ENCODE results near the gene ISG20L2. TPM values are rescaled to one million over a fixed set of nuclear protein-coding genes. Genes with fewer than 3 reads are reported as not detected.
A peak's percentile ranks its signal among the peaks of the same experiment; 100 is the strongest.

ISG20L2 gene
- total RNA-seq, 1 donor from 2014 or later, result 33.4 TPM

- Mint-ChIP-seq H3K9me3 (ENCODE audit: unreplicated experiment) (no peaks in the 10 kb centered on the region), H3K36me3 (ENCODE audit: low read depth, unreplicated experiment) (peaks cover 11% of the 10 kb centered on the region), H3K27ac (ENCODE audit: unreplicated experiment) (peak overlapping the region; percentile 14), H3K4me1 (ENCODE audit: unreplicated experiment) (peaks cover 37% of the 10 kb centered on the region), H3K27me3 (ENCODE audit: unreplicated experiment) (peaks cover 1% of the 10 kb centered on the region), H3K4me3 (ENCODE audit: unreplicated experiment) (no peak overlapping the region)
- no peak for TF ChIP-seq CTCF (IDR thresholded peaks at IDR 0.05; ENCODE audit: unreplicated experiment)
- DNase-seq (ENCODE audit: low spot score), result no peak
Observed at GRCh38 chr1:156772728-156773497, 44.3 kb upstream of the ISG20L2 start.

- no peak overlapping the region for H3K4me3 Mint-ChIP-seq (ENCODE audit: unreplicated experiment)
- peaks cover 32% of the 10 kb centered on the region for H3K4me1 Mint-ChIP-seq (ENCODE audit: unreplicated experiment)
- H3K27me3 Mint-ChIP-seq (ENCODE audit: unreplicated experiment), result peaks cover 1% of the 10 kb centered on the region
- H3K36me3 Mint-ChIP-seq (ENCODE audit: low read depth, unreplicated experiment), result peaks cover 7% of the 10 kb centered on the region
- no peak overlapping the region for H3K27ac Mint-ChIP-seq (ENCODE audit: unreplicated experiment)
- no peak for DNase-seq (ENCODE audit: low spot score)
- no peaks in the 10 kb centered on the region for H3K9me3 Mint-ChIP-seq (ENCODE audit: unreplicated experiment)
- peak; percentile 14 for TF ChIP-seq CTCF (IDR thresholded peaks at IDR 0.05; ENCODE audit: unreplicated experiment)
Observed at GRCh38 chr1:156772222-156772621, 43.7 kb upstream of the ISG20L2 start.

GRCh38 chr1:156768610-156769295 lies 40.2 kb upstream of the ISG20L2 start:
- no peak for TF ChIP-seq CTCF (IDR thresholded peaks at IDR 0.05; ENCODE audit: unreplicated experiment)
- Mint-ChIP-seq H3K4me1 (ENCODE audit: unreplicated experiment) (peaks cover 31% of the 10 kb centered on the region), H3K9me3 (ENCODE audit: unreplicated experiment) (no peaks in the 10 kb centered on the region), H3K27ac (ENCODE audit: unreplicated experiment) (peak overlapping the region; percentile 70), H3K4me3 (ENCODE audit: unreplicated experiment) (no peak overlapping the region), H3K36me3 (ENCODE audit: low read depth, unreplicated experiment) (peaks cover 7% of the 10 kb centered on the region), H3K27me3 (ENCODE audit: unreplicated experiment) (peaks cover 6% of the 10 kb centered on the region)
- DNase-seq (ENCODE audit: low spot score), result no peak

GRCh38 chr1:156767879-156768604 lies 39.5 kb upstream of the ISG20L2 start:
- no peak for TF ChIP-seq CTCF (IDR thresholded peaks at IDR 0.05; ENCODE audit: unreplicated experiment)
- H3K9me3 Mint-ChIP-seq (ENCODE audit: unreplicated experiment), result no peaks in the 10 kb centered on the region
- H3K36me3 Mint-ChIP-seq (ENCODE audit: low read depth, unreplicated experiment), result peaks cover 7% of the 10 kb centered on the region
- peak overlapping the region; percentile 70 for H3K27ac Mint-ChIP-seq (ENCODE audit: unreplicated experiment)
- peak; percentile 38 for DNase-seq (ENCODE audit: low spot score)
- H3K27me3 Mint-ChIP-seq (ENCODE audit: unreplicated experiment), result peaks cover 6% of the 10 kb centered on the region
- peaks cover 29% of the 10 kb centered on the region for H3K4me1 Mint-ChIP-seq (ENCODE audit: unreplicated experiment)
- no peak overlapping the region for H3K4me3 Mint-ChIP-seq (ENCODE audit: unreplicated experiment)

All from endothelial cell (in vitro differentiated cells).